A673 (cell line): ENCODE measurements around the gene SLC25A36. TPM values are rescaled to one million over a fixed set of nuclear protein-coding genes. Genes with fewer than 3 reads are reported as not detected.

Experiments used
- BruUV-seq: library from RNA; stranded (reverse); fragments of 400-500 nt; replicated peaks from 2 replicates; lab custom pipeline; 2021; lab: Mats Ljungman, UMichigan
- CTCF ChIA-PET: fragments of 300-600 bp; sonication (Branson Sonifier 250); formaldehyde crosslinking; loops from one replicate; lab custom pipeline; 2022; ENCODE audit warnings: antibody characterized with exemption; lab: Charles Lee
- POLR2A ChIA-PET: fragments of 300-600 bp; sonication (Branson Sonifier 250); formaldehyde crosslinking; loops from one replicate; lab custom pipeline; 2022; ENCODE audit warnings: antibody characterized with exemption; ENCODE audit not compliant: low non-redundant PET; lab: Charles Lee
- DNase-seq: peaks from one replicate; pipeline ENCODE4 v3.0.0-alpha.2; 2015; ENCODE audit warnings: low spot score
- H3K27ac ChIP-seq: fragments of 200-600 bp; sonication (generic); 2 replicates; pipeline ENCODE4 v1.5.1; 2016; ENCODE audit warnings: mixed run types, low read depth, mild to moderate bottlenecking, mixed read lengths, antibody characterized with exemption, low read length; ENCODE audit not compliant: poor library complexity, severe bottlenecking
- H3K27me3 ChIP-seq: fragments of 200-600 bp; sonication (generic); replicated peaks from 2 replicates; pipeline ENCODE4 v1.6.1; 2017; ENCODE audit warnings: mixed run types, low read depth, mild to moderate bottlenecking, mixed read lengths, antibody characterized with exemption, low read length; ENCODE audit not compliant: insufficient read depth, poor library complexity
- H3K36me3 ChIP-seq: fragments of 200-600 bp; sonication (generic); 2 replicates; pipeline ENCODE4 v1.6.1; 2016; ENCODE audit warnings: mixed run types, mild to moderate bottlenecking, mixed read lengths, antibody characterized with exemption, low read length; ENCODE audit not compliant: insufficient read depth, poor library complexity, severe bottlenecking
- H3K4me1 ChIP-seq: fragments of 200-600 bp; sonication (generic); 2 replicates; pipeline ENCODE4 v1.6.1; 2017; ENCODE audit warnings: mixed run types, mild to moderate bottlenecking, mixed read lengths, antibody characterized with exemption, low read length; ENCODE audit not compliant: insufficient read depth, poor library complexity, severe bottlenecking
- H3K4me3 ChIP-seq: fragments of 200-600 bp; sonication (generic); 2 replicates; pipeline ENCODE4 v1.5.1; 2016; ENCODE audit warnings: low read depth, mixed run types, mild to moderate bottlenecking, mixed read lengths, low read length; ENCODE audit not compliant: poor library complexity, severe bottlenecking
- H3K9me3 ChIP-seq: fragments of 200-600 bp; sonication (generic); 2 replicates; pipeline ENCODE4 v1.6.1; 2016; ENCODE audit warnings: mixed run types, low read depth, mild to moderate bottlenecking, mixed read lengths, antibody characterized with exemption, low read length; ENCODE audit not compliant: poor library complexity, severe bottlenecking
- EZH2 ChIP-seq: fragments of 200-600 bp; sonication (generic); IDR thresholded peaks from 2 replicates; pipeline ENCODE4 v1.6.1; 2017; ENCODE audit warnings: borderline replicate concordance, low read depth, mild to moderate bottlenecking, mixed read lengths, antibody characterized with exemption, low read length; ENCODE audit not compliant: poor library complexity, severe bottlenecking
- intact Hi-C: fragments of 100-400 bp; cut with micrococcal nuclease; formaldehyde crosslinking; loops from one replicate; pipeline ENCODE4 v1.10.0; 2022; ENCODE audit not compliant: unreplicated experiment
- total RNA-seq: library from RNA; stranded (reverse); gene quantifications from 2 replicates; pipeline ENCODE4 v1.2.3, GENCODE V29; 2021
- TF ChIP-seq, protein P1 (sequence below): fragments of 300-800, 200-600 bp; sonication (generic); conservative IDR thresholded peaks from 2 replicates; pipeline ENCODE4 v1.5.1; 2017; ENCODE audit warnings: low read depth, mild to moderate bottlenecking, antibody characterized with exemption, low read length, moderate library complexity, mixed read lengths

The SLC25A36 gene
- total RNA-seq, 1 experiment from 2014 or later = 43.5 TPM

DNA sequence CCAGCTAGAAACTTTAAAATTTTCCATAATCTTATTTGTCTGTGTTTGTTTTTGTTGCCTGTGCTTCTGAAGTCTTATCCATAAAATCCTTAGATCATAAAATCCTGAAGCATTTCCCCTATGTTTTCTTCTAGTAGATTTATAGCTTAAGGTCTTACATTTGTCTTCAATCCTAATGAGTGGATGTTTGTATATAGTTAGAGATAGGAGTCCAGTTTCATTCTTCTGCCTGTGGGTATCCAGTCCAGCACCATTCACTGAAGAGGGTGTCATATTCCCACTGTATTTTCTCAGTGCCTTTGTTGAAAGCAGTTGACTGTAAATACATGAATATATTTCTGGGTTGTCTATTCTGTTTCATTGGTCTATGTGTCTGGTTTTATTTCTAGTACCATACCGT is 64.7 kb downstream of the SLC25A36 start:
- no peak for DNase-seq
- Histone ChIP-seq H3K27ac (no peak overlapping the region), H3K36me3 (no peaks in the 10 kb centered on the region), H3K9me3 (no peaks in the 10 kb centered on the region), H3K4me1 (peaks cover 6% of the 10 kb centered on the region), H3K27me3 (no peaks in the 10 kb centered on the region), H3K4me3 (no peak overlapping the region)
- ChIA-PET POLR2A (no interaction called here), CTCF (no interaction called here)
- intact Hi-C loops = no loop called here
- BruUV-seq = no TSS peak
- no peak for TF ChIP-seq EZH2
- TF ChIP-seq, protein P1, sequence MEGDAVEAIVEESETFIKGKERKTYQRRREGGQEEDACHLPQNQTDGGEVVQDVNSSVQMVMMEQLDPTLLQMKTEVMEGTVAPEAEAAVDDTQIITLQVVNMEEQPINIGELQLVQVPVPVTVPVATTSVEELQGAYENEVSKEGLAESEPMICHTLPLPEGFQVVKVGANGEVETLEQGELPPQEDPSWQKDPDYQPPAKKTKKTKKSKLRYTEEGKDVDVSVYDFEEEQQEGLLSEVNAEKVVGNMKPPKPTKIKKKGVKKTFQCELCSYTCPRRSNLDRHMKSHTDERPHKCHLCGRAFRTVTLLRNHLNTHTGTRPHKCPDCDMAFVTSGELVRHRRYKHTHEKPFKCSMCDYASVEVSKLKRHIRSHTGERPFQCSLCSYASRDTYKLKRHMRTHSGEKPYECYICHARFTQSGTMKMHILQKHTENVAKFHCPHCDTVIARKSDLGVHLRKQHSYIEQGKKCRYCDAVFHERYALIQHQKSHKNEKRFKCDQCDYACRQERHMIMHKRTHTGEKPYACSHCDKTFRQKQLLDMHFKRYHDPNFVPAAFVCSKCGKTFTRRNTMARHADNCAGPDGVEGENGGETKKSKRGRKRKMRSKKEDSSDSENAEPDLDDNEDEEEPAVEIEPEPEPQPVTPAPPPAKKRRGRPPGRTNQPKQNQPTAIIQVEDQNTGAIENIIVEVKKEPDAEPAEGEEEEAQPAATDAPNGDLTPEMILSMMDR = no peak

DNA sequence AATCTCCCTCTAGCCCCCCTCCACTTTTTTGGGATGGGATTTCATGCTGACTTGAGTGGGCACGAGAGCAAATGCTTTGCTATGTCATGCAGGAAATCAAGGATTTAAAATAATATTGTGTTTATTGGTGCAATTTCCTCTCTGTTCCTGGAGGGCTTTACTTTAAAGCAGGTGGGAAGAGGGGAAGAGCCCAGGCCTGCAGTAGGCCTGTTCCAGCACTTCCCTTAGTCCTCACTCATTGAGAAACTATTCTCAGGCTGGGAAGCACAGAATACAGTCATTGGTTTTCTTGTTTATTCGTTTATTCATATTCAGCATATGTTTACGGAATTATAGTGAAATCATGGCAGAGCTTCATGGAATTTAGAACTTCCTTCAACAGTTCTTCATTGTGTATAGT is 67.9 kb downstream of the SLC25A36 start:
- no peak for TF ChIP-seq EZH2
- TF ChIP-seq, protein P1 = no peak
- Histone ChIP-seq H3K4me3 (no peak overlapping the region), H3K27ac (no peak overlapping the region), H3K36me3 (no peaks in the 10 kb centered on the region), H3K4me1 (peaks cover 6% of the 10 kb centered on the region), H3K9me3 (no peaks in the 10 kb centered on the region), H3K27me3 (no peaks in the 10 kb centered on the region)
- peak; percentile 23 for DNase-seq
- intact Hi-C loops = no loop called here
- CTCF ChIA-PET = interaction anchor here (0.7 to 1.4 kb wide), 2 partner anchors 183 to 1155 kb away, joined by 4 to 6 read pairs; no protein-coding TSS in a partner anchor
- BruUV-seq = no TSS peak
- POLR2A ChIA-PET = no interaction called here

DNA sequence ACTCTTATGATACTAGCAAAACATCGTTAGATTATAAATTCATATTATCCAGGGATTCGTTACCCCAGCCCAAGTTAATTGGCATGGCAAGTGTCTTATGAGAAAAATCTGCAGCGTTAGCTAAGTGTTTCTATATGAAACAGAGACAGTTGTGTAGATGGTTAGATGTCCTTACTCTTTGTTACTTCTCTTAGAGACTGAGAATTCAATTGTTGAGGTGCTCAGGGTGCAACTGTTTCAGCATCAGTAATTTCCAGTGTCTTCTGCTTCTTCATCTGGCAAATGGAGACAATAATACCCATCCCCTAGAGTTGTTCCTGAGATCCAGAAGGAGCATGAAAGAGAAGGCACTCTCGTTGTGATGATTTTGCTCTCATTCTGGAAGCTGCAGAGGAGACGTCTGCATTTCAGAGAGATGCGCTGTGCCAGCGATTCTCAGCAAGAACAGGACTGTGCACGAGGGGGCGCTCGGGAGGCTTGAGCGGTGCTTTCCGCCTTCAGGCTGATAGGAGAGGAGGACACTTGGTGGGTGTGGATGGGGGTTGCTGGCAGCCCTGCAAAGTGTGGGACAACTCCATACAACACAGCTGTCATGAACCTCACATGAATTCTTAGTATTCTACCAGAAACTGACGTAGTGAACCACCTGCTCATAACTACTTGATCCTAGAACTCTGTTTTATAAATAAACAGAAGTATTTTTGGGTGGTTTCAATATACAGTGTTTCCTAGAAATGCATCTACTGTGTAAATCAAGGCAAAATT is 69.8 kb downstream of the SLC25A36 start:
- peak; percentile 80 for DNase-seq
- Histone ChIP-seq H3K27me3 (no peaks in the 10 kb centered on the region), H3K27ac (no peak overlapping the region), H3K9me3 (no peaks in the 10 kb centered on the region), H3K36me3 (no peaks in the 10 kb centered on the region), H3K4me3 (no peak overlapping the region), H3K4me1 (peaks cover 6% of the 10 kb centered on the region)
- POLR2A ChIA-PET = no interaction called here
- CTCF ChIA-PET = interaction anchor here (1.0 to 1.3 kb wide), 2 partner anchors 11 to 94 kb away, joined by 3 to 5 read pairs; no protein-coding TSS in a partner anchor
- intact Hi-C loops = loop anchor here (2.0 kb wide), 1 partner anchor 95 kb away; no protein-coding TSS in a partner anchor
- no TSS peak for BruUV-seq
- TF ChIP-seq, protein P1 = peak; percentile 91
- no peak for TF ChIP-seq EZH2
